ENCODE results near the gene FGD2. TPM values are rescaled to one million over a fixed set of nuclear protein-coding genes. Genes with fewer than 3 reads are reported as not detected.

FGD2 gene
- total and polyA plus RNA-seq, 9 of the 15 experiments (the other 6 are each of a cell fraction or from before 2014, with no cell fraction given), result 0.09 TPM; not detected in 8

GRCh38 chr6:37048851-37049757 is 43.6 kb downstream of the FGD2 start (continued):
- TF ChIP-seq, protein P1, sequence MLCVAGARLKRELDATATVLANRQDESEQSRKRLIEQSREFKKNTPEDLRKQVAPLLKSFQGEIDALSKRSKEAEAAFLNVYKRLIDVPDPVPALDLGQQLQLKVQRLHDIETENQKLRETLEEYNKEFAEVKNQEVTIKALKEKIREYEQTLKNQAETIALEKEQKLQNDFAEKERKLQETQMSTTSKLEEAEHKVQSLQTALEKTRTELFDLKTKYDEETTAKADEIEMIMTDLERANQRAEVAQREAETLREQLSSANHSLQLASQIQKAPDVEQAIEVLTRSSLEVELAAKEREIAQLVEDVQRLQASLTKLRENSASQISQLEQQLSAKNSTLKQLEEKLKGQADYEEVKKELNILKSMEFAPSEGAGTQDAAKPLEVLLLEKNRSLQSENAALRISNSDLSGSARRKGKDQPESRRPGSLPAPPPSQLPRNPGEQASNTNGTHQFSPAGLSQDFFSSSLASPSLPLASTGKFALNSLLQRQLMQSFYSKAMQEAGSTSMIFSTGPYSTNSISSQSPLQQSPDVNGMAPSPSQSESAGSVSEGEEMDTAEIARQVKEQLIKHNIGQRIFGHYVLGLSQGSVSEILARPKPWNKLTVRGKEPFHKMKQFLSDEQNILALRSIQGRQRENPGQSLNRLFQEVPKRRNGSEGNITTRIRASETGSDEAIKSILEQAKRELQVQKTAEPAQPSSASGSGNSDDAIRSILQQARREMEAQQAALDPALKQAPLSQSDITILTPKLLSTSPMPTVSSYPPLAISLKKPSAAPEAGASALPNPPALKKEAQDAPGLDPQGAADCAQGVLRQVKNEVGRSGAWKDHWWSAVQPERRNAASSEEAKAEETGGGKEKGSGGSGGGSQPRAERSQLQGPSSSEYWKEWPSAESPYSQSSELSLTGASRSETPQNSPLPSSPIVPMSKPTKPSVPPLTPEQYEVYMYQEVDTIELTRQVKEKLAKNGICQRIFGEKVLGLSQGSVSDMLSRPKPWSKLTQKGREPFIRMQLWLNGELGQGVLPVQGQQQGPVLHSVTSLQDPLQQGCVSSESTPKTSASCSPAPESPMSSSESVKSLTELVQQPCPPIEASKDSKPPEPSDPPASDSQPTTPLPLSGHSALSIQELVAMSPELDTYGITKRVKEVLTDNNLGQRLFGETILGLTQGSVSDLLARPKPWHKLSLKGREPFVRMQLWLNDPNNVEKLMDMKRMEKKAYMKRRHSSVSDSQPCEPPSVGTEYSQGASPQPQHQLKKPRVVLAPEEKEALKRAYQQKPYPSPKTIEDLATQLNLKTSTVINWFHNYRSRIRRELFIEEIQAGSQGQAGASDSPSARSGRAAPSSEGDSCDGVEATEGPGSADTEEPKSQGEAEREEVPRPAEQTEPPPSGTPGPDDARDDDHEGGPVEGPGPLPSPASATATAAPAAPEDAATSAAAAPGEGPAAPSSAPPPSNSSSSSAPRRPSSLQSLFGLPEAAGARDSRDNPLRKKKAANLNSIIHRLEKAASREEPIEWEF (CRISPR knock-in tag; IDR thresholded peaks at IDR 0.05), result no peak
- TF ChIP-seq ZNF280B (CRISPR knock-in tag; IDR thresholded peaks at IDR 0.05) (no peak; the same call in 1 of the 2 replicates), CREB1 (IDR thresholded peaks at IDR 0.05) (no peak), CREB1 (CRISPR knock-in tag; IDR thresholded peaks at IDR 0.05) (0 out of 2 replicates have a peak, but pooled peaks have one; percentile 31), ARHGAP35 (IDR thresholded peaks at IDR 0.05; ENCODE audit: partially characterized antibody) (no peak), HDAC8 (tag; IDR thresholded peaks at IDR 0.05) (peak; percentile 53; the same call in 1 of the 2 replicates), MLLT1 (IDR thresholded peaks at IDR 0.05) (0 out of 4 replicates have a peak, but pooled peaks have one; percentile 13 to 20), TCF7 (IDR thresholded peaks at IDR 0.05; ENCODE audit: borderline replicate concordance) (no peak), ZNF121 (CRISPR knock-in tag; conservative IDR thresholded peaks at IDR 0.05) (peak; percentile 99), ZNF512 (tag; IDR thresholded peaks at IDR 0.05) (no peak), JUN (IDR thresholded peaks at IDR 0.05; ENCODE audit: borderline replicate concordance, low read depth, low read length) (peak; percentile 79; the same call in 1 of the 2 replicates), JUN (CRISPR knock-in tag; IDR thresholded peaks at IDR 0.05; ENCODE audit: borderline replicate concordance) (no peak), TAF15 (IDR thresholded peaks at IDR 0.05; ENCODE audit: low read depth, low read length) (no peak), TAF9B (IDR thresholded peaks at IDR 0.05; ENCODE audit: partially characterized antibody) (peak; percentile 85), PHB (CRISPR knock-in tag; IDR thresholded peaks at IDR 0.05) (no peak), ARNT (IDR thresholded peaks at IDR 0.05) (no peak; a peak in 1 of 4 replicates), ZNF232 (CRISPR knock-in tag; IDR thresholded peaks at IDR 0.05) (no peak)
